CD4-positive, alpha-beta T cell (primary cell): ENCODE data around the gene NR3C2. TPM values are rescaled to one million over a fixed set of nuclear protein-coding genes. Genes with fewer than 3 reads are reported as not detected.

Experiments used
- ATAC-seq: fragments of 200-7000 bp; cut with Tn5 transposase; one replicate; pipeline ENCODE4 v1.10.0; 2022; ENCODE audit warnings: mild to moderate bottlenecking; ENCODE audit not compliant: poor library complexity
- CTCF ChIA-PET: fragments of 350-600 bp; sonication (Branson Sonifier 250); formaldehyde crosslinking; loops from one replicate; lab custom pipeline; 2021; ENCODE audit warnings: antibody characterized with exemption, inconsistent platforms; lab: Charles Lee
- POLR2A ChIA-PET: fragments of 350-600 bp; sonication (Branson Sonifier 250); formaldehyde crosslinking; loops from one replicate; lab custom pipeline; 2021; ENCODE audit warnings: antibody characterized with exemption, inconsistent platforms; lab: Charles Lee
- DNase-seq, 14 experiments: peaks; one replicate each; pipeline ENCODE4 v3.0.0-alpha.2; 2013 to 2020; ENCODE audit warnings: mixed read lengths in 2 of 14
- H3K27ac ChIP-seq, 2 donors: one replicate each; pipeline versions ENCODE4 v1.5.1 to v1.7.0; 2013; ENCODE audit warnings: low read length in 2 of 2, low read depth in 1 of 2, mild to moderate bottlenecking in 1 of 2
- H3K27me3 ChIP-seq, 2 experiments: 1 replicate in 1 of 2; 2 replicates in 1 of 2; pipeline versions ENCODE4 v1.6.1 to v1.7.0; 2013; ENCODE audit warnings: low read length in 2 of 2, control low read depth in 1 of 2, mild to moderate bottlenecking in 1 of 2, moderate library complexity in 1 of 2; ENCODE audit not compliant: insufficient read depth in 2 of 2, control insufficient read depth in 1 of 2
- H3K36me3 ChIP-seq: one replicate; pipeline ENCODE4 v1.6.1; 2013; ENCODE audit warnings: low read length, control low read depth; ENCODE audit not compliant: insufficient read depth
- H3K4me1 ChIP-seq: one replicate; pipeline ENCODE4 v1.6.1; 2013; ENCODE audit warnings: low read length, control low read depth; ENCODE audit not compliant: insufficient read depth
- H3K4me3 ChIP-seq: one replicate; pipeline ENCODE4 v1.5.1; 2013; ENCODE audit warnings: mild to moderate bottlenecking, low read length, moderate library complexity
- H3K9me3 ChIP-seq, 2 experiments: 1 replicate in 1 of 2; 2 replicates in 1 of 2; pipeline versions ENCODE4 v1.6.1 to v1.7.0; 2013; ENCODE audit warnings: low read length in 2 of 2, mild to moderate bottlenecking in 2 of 2, control low read depth in 1 of 2, moderate library complexity in 1 of 2; ENCODE audit not compliant: control insufficient read depth in 1 of 2, insufficient read depth in 1 of 2
- H3K27ac Mint-ChIP-seq: one replicate; pipeline ENCODE4 v1.8.0; 2020; ENCODE audit warnings: mixed read lengths
- H3K27me3 Mint-ChIP-seq: one replicate; pipeline ENCODE4 v1.8.0; 2021; ENCODE audit warnings: mixed read lengths
- H3K36me3 Mint-ChIP-seq: one replicate; pipeline ENCODE4 v1.8.0; 2021; ENCODE audit warnings: low read depth, mixed read lengths
- H3K4me1 Mint-ChIP-seq: one replicate; pipeline ENCODE4 v1.8.0; 2021; ENCODE audit warnings: low read depth, mixed read lengths
- H3K4me3 Mint-ChIP-seq: one replicate; pipeline ENCODE4 v1.8.0; 2020; ENCODE audit warnings: mild to moderate bottlenecking, mixed read lengths
- H3K9me3 Mint-ChIP-seq: one replicate; pipeline ENCODE4 v1.8.0; 2020; ENCODE audit warnings: mixed read lengths
- intact Hi-C, 2 experiments: fragments of 100-400 bp; cut with DNase I in 1 of 2; cut with micrococcal nuclease in 1 of 2; formaldehyde crosslinking; loops; one replicate each; pipeline versions ENCODE4 v1.15.1 to v1.9.0; 2023 to 2025; cut with DNase I, micrococcal nuclease
- total RNA-seq, 174 experiments: library from RNA in 2 of 174; stranded (reverse) in 2 of 174; gene quantifications; one replicate each; pipeline ENCODE4 v1.2.3 and lab custom pipeline; 2021 to 2026
- TF ChIP-seq, protein P1 (sequence below): fragments of 200-600 bp; IDR thresholded peaks from one replicate; pipeline ENCODE4 v1.8.0; 2022; ENCODE audit warnings: antibody characterized with exemption, mild to moderate bottlenecking

NR3C2 gene
- total RNA-seq, 2 experiments from 2014 or later: 31.6 to 35.0 TPM

DNA sequence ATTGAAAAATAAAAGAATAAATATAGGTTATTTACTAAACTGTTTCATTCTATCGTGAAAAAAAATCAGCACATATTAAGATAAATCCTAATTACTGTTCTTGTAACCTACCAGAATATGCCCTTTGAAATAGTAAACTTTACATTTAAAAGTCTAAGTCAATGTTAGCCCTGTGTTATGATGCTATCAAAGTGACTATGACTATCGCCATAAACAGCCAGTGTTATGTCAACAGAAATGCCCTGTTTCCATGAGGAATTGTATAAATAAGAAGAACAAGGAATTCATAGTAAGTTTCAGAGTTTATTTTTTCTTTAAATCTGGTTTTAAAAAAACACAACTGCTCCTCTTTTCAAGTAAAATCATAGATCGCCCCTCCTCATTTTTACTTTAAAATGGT lies 11.4 kb downstream of the NR3C2 start:
- Mint-ChIP-seq H3K27ac (no peak overlapping the region), H3K4me1 (peaks cover 96% of the 10 kb centered on the region), H3K27me3 (no peaks in the 10 kb centered on the region), H3K4me3 (no peak overlapping the region), H3K36me3 (peaks cover 17% of the 10 kb centered on the region), H3K9me3 (no peaks in the 10 kb centered on the region)
- CTCF ChIA-PET: no interaction called here
- no peak for DNase-seq
- POLR2A ChIA-PET: interaction anchor here (1.0 kb wide), 1 partner anchor 12 kb away, joined by 5 read pairs; the partner anchor contains the start of gene NR3C2
- TF ChIP-seq, protein P1, sequence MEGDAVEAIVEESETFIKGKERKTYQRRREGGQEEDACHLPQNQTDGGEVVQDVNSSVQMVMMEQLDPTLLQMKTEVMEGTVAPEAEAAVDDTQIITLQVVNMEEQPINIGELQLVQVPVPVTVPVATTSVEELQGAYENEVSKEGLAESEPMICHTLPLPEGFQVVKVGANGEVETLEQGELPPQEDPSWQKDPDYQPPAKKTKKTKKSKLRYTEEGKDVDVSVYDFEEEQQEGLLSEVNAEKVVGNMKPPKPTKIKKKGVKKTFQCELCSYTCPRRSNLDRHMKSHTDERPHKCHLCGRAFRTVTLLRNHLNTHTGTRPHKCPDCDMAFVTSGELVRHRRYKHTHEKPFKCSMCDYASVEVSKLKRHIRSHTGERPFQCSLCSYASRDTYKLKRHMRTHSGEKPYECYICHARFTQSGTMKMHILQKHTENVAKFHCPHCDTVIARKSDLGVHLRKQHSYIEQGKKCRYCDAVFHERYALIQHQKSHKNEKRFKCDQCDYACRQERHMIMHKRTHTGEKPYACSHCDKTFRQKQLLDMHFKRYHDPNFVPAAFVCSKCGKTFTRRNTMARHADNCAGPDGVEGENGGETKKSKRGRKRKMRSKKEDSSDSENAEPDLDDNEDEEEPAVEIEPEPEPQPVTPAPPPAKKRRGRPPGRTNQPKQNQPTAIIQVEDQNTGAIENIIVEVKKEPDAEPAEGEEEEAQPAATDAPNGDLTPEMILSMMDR: no peak
- intact Hi-C loops: no loop called here
- Histone ChIP-seq H3K9me3 (no peaks in the 10 kb centered on the region), H3K4me1 (peaks cover 13% of the 10 kb centered on the region), H3K27ac (no peak overlapping the region), H3K27me3 (no peaks in the 10 kb centered on the region), H3K4me3 (no peak overlapping the region), H3K36me3 (peaks cover 6% of the 10 kb centered on the region)
- ATAC-seq: no peak

DNA sequence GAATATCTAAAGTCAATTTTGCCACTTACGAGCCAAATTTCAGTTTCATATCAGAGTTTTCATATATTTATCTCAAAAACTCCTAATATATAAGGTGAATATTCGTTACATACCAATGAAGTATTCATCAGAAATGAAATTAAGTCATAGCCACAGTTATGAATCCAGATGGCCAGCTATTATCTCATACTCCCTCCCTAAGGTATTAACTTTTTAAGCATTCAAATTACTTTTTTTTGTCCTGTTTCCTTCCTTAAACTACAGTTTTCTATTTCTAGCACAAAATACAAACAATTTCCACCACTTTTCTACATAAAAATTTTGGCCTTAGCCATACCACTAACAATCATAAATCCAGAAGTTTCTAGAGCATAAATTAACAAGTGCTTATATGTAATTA lies 13.0 kb downstream of the NR3C2 start:
- TF ChIP-seq, protein P1: no peak
- no peaks in the 10 kb centered on the region for H3K9me3 ChIP-seq
- ATAC-seq (no peak), DNase-seq (no peak)
- H3K4me3 Mint-ChIP-seq: peak overlapping the region; percentile 35
- no peaks in the 10 kb centered on the region for H3K27me3 Mint-ChIP-seq
- intact Hi-C loops: no loop called here
- peaks cover 96% of the 10 kb centered on the region for H3K4me1 Mint-ChIP-seq
- H3K4me1 ChIP-seq: peaks cover 5% of the 10 kb centered on the region
- H3K36me3 ChIP-seq: no peaks in the 10 kb centered on the region
- peaks cover 5% of the 10 kb centered on the region for H3K36me3 Mint-ChIP-seq
- ChIA-PET CTCF (no interaction called here), POLR2A (interaction anchor here (1.3 kb wide), 1 partner anchor 13 kb away, joined by 4 read pairs; the partner anchor contains the start of gene NR3C2)
- H3K27ac ChIP-seq: no peak overlapping the region
- H3K27ac Mint-ChIP-seq: no peak overlapping the region
- no peaks in the 10 kb centered on the region for H3K9me3 Mint-ChIP-seq
- no peaks in the 10 kb centered on the region for H3K27me3 ChIP-seq
- no peak overlapping the region for H3K4me3 ChIP-seq

DNA sequence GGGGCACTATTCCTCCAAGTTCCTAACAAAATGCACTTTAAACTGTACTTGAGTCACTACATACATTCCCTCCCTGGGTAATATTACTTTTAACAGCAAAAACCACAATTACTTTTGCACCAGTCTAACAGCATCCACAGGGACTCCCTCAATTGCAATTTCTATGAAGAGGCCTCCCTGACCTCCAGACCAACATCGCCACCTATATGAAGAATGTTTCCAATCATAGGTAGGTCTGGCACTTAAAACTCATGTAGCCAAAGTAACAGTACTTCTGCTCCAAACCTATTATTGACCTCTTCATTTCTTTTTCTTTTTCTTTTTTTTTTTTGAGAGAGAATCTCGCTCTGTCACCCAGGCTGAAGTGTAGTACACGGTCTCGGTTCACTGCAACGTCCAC lies 15.6 kb downstream of the NR3C2 start:
- ATAC-seq: no peak

More for the DNA sequence above, 15.6 kb downstream of the NR3C2 start:
- H3K9me3 ChIP-seq: no peaks in the 10 kb centered on the region
- peaks cover 96% of the 10 kb centered on the region for H3K4me1 Mint-ChIP-seq
- no peak overlapping the region for H3K27ac ChIP-seq
- intact Hi-C loops: no loop called here
- H3K27me3 Mint-ChIP-seq: no peaks in the 10 kb centered on the region
- H3K36me3 ChIP-seq: no peaks in the 10 kb centered on the region
- no peak overlapping the region for H3K4me3 Mint-ChIP-seq
- no peak for DNase-seq
- no peak overlapping the region for H3K27ac Mint-ChIP-seq
- peaks cover 4% of the 10 kb centered on the region for H3K36me3 Mint-ChIP-seq
- no peaks in the 10 kb centered on the region for H3K27me3 ChIP-seq
- H3K9me3 Mint-ChIP-seq: no peaks in the 10 kb centered on the region
- ChIA-PET CTCF (no interaction called here), POLR2A (interaction anchor here (0.8 kb wide), 1 partner anchor 15 kb away, joined by 3 read pairs; the partner anchor contains the start of gene NR3C2)
- TF ChIP-seq, protein P1: no peak
- H3K4me1 ChIP-seq: peaks cover 5% of the 10 kb centered on the region
- no peak overlapping the region for H3K4me3 ChIP-seq
